Hematopoietic multipotent progenitor cell treated with erythropoietin and hydrocortisone succinate and interleukin-3 and kit ligand, for 15 days (in vitro differentiated cells): Measurements from ENCODE around the gene SIK3.
A peak's percentile ranks its signal among the peaks of the same experiment; 100 is the strongest.

Experiments
- DNase-seq: peaks from one replicate; pipeline ENCODE4 v3.0.0-alpha.2; 2015; ENCODE audit warnings: low spot score

SIK3 gene

GRCh38 chr11:116864531-116864930 lies 233.7 kb downstream of the SIK3 start:
- no peak for DNase-seq

DNA sequence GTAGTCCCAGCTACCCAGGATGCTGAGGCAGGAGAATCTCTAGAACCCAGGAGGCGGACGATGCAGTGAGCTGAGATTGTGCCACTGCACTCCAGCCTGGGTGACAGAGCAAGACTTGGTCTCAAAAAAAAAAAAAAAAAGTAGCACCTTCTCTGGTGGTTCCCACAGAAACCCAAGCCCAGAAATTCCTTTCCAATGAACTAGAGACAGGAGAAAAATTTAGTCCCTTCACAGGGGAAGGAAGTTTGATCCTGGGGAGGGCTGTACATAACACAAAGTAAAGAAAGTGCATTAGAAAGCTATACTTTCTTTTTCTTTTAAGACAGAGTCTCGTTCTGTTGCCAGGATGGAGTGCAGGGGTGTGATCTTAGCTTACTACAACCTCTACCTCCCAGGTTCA lies 235.3 kb downstream of the SIK3 start:
- DNase-seq: no peak

DNA sequence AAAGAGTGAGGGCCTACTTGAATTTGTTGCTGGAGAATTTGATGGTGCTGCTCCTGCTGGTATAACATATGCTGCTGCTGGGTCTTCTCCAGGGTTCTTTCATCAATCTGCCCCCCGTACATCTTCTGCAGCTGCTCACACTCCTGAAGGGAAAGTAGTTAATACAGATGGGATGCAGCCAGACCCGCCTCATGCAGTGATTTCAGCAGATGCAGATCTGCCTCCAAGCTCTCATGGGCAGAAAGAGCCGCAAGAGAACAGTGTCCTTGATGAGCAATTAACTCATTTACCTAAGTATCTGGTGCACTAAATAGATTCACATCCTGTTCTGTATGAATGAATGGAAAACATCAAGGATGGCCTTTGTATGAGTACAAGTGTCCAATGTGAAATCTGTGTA lies 236.0 kb downstream of the SIK3 start:
- no peak for DNase-seq

DNA sequence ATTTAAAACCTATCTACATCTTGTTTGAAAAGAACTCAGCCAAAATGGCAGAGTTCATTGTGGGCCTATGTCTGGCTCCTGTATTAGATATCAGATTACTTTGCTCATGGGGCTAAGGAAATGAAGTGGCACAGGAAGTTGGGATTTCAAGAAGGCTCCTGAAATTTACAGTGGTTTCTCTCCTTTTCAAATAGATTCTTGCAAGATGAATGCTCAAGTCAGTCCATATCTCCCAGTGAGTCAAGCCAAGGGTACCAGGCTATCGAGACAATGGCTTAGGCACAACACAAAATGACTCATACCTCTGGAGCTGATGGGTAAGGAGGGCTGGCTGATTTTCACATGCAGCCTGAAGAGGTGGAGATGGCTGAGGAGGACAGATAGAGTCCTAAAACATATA lies 236.7 kb downstream of the SIK3 start:
- no peak for DNase-seq

DNA sequence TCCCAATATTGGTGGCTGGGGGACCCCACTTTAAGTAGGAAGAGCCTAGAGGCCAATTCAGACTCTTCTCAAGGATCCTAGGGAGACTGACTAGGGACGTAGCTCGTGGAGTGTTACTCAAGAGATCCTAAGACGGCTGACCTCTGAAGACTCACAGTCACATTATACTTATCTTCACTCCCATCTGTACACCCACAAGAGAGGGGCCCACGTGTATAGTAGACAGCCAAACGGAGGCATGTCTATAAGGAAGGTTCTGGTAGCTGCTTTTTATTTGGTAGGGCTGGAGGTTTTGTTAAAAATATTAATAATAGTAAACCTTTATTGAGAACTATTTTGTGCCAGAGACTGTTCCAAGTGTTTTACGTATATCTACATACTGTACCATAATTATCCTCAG lies 237.9 kb downstream of the SIK3 start:
- DNase-seq: no peak

- no peak for DNase-seq
These were observed 239.1 kb downstream of the SIK3 start for GRCh38 chr11:116859175-116859574.

GRCh38 chr11:116857936-116858335 lies 240.3 kb downstream of the SIK3 start:
- no peak for DNase-seq

- no peak for DNase-seq
These were observed 240.9 kb downstream of the SIK3 start for GRCh38 chr11:116857316-116857715.

DNA sequence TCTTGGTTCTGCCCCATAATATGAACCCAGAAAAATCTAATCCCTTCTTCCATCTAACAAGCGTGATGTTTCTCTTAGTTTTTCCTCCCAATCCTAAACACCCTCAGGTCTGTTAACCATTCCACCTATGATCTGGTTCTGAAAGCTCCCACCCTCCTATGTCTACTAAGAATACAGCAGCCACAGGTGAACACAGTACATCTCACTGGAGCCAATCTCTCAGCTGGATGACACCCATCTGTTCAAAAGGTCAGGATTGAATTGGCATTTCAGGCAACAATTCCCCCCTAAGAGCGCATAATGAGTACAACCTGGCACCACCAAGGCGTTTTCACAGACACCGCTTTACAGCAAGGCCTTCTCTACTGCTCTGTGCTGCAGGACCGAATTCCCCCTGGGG lies 241.8 kb downstream of the SIK3 start:
- DNase-seq: no peak

DNA sequence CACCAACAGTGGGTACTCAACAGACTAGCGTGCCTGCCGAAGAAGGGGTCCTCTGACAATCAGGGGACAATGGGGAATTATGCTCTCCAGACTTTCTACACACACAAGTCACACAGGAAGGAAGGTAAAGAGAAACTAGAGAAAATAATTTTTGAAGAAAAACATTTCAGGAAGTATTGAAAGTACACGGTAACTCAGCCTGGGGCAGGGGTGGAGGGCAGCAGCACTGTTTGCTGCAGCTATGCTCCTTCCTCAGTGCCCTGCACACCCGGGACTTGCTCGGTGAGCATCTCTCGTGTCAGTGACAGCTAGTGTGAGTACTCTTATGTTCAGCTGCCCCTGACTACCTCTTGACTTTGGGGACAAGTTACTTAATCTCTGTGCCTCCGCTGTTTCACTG lies 242.8 kb downstream of the SIK3 start:
- no peak for DNase-seq

DNA sequence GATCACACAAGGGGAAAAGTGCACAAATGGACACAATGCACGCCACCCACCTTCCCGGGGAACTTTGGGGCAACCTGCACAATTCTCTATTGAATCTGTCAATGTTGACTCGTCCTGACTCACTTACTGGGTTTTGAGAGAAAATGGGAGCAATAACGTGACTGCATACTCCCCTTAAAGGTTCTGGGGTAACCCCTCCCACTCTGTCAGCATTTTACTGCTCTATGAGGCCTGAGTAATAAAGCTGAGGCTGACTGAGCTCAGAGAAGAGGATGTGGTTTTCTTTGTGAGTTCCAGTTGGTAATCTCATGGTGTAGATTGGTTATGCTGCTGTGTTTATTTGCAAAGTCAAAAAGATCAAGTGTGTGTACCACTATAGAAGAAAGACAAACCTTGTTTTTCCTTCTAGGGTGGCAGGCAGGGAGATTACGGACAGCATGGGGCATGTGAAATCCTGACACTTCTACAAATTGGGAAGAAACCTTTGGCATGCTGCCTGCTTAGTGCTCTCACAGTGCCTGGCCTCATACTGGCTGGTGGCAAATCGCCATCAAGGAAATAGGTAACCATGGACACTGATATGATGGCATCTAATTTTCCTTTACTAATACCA lies 244.7 kb downstream of the SIK3 start:
- no peak for DNase-seq

GRCh38 chr11:116852261-116853031 lies 245.8 kb downstream of the SIK3 start:
- peak; percentile 5 for DNase-seq

GRCh38 chr11:116851626-116852025 lies 246.6 kb downstream of the SIK3 start:
- no peak for DNase-seq

DNA sequence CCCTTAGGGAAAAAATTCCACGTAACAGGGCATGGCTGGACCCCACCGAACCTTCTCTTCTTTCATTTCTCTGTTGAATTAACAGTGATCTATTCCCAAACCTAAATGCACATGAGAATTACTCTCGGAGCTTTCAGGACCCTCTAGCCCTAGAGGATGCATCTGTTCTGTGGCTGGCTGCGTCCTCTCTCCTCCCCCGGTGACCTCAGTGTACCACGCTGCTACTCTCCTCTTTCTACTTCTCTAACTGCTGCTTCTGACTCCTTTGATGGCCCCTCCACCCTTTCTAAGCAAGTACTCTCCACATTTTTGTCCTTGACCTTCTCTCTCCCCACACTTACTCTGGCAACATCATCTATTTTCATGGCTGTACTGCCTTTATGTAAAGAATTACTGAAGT lies 248.7 kb downstream of the SIK3 start:
- DNase-seq: no peak

- no peak for DNase-seq
These were observed 249.2 kb downstream of the SIK3 start for GRCh38 chr11:116849060-116849459.

DNA sequence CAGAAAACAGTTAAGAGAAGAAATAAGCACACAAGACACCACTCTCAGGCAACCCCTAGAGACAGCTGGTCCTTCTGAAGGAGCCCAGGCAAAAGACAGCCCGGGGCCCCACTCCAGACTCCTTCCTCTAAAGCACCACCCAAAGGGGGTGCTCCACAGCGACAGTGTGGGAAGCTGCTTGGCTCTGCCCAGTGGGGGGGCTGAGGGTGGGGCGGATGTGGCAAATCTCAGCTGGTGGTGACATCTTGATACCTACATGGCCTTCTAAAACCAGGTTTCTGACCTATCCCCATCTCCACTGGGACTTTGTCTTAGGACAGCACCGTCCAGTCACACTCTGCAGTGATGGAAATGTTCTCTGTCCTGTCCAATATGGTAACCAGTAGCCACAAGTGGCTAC lies 250.6 kb downstream of the SIK3 start:
- DNase-seq: no peak

DNA sequence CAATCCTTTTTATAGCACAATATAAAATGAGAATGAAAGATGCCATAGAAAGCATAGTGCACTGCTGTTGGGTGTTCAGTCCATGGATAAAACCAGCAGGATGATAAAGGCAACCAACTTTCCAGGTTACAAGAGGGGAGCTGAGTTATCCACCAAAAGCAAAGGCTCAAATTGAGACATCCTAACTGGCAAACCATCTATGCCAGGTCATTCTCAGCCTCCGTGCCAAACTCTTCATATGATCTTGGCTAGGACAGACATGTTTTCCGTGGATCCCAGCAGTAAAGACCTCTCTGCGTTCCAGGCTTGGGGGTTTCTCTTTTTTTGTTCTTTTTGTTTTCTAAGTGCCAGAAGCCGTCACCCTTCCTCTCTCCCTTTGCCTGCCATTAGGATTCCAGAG lies 253.5 kb downstream of the SIK3 start:
- no peak for DNase-seq

DNA sequence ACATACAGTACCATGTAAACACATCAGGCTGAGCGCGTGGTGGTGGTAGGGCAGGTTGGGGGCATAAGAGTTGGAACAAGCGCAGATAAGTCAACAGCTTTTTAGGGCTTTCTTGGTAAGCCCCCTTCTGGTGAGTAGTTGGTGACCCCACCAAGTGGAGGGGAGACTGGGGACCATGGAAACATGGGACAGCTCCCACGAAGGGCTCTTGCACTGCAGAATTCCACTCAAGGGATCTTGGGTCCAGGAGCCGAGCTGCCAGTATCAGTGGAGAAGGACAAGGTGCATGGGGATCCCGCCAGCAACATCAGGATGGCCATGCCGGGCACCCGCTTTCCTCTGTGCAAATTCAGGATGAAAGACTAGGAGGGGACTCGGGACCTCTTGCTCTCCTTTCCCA lies 254.6 kb downstream of the SIK3 start:
- DNase-seq: no peak

GRCh38 chr11:116842909-116843308 lies 255.3 kb downstream of the SIK3 start:
- DNase-seq: no peak

DNA sequence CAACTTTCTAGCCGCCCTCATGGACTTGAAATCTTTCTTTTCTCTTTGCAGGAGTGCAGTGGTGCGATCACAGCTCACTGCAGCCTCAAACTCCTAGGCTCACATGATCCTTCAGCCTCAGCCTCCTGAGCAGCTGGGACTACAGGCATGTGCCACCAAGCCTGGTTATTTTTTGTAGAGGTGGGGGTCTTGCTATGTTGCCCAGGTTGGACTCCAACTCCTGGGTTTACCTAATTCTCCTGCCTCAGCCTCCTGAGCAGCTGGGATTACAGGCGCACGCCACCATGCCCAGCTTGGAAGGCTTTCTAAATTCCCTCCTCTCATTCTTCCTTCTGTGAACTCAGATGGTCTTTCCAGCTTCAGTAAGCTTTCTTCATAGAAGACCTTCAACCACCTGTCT lies 256.1 kb downstream of the SIK3 start:
- no peak for DNase-seq

DNA sequence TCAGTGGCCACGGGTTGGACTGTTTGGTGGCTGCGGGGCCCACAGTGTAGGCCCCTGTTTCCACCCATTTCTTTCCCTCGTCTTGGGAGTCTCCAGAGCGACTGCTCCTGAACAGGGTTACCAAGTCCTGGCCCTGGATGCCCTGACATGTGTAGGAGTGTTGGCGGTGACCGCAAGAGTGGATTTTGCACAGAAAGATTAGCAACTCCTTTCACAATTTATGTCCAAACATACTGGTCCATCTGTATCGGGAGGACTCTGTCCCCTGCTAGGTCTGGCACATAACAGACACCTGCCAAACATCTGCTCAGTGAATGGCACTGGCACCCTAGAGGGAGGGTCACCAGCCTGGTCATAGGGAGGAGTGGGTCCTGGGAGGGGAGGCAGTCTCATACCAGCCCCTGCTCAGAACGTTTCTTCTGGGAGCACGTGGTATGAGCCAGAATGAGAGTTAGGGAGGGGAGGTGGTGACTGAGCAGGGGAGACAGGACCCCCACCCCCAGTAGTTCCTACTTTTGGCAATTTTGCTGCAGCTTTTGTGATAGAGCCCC lies 257.4 kb downstream of the SIK3 start:
- no peak for DNase-seq

- no peak for DNase-seq
These were observed 257.9 kb downstream of the SIK3 start for GRCh38 chr11:116840224-116840745.

DNA sequence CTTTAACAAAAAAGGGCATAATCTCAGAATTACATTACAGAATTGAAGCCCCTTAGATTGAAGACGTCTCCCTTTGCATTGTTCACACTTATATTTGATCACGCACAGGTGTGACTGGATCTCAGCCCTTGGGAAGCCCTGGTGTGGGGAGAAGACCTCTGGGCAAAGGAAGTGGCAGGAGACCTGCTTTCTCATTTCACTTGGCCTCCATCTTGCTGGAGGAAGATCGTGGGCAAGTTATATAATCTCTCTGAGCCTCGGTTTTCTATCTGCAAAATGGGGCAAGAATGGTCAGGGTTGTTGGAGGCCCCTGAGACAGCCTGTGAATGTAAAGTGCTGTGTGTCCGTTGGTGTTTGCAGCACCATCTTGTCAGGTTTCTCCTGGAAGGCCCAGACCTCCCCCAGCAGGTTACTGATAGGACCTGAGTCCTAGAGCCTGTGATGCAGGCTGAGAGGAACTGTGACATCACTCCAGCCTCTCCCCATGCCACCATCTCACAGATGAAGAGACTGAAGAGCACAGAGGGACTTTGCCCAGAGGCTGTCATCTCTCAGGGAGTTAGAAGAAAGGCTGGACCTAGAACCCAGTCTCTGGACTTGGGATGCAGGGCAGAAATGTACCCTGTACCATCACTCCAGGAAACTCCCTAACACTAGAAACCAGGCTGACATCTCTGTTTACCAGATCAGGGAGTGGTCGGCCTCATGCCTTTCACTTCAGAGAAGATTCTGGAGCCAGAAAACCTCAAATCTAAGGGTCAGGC lies 259.7 kb downstream of the SIK3 start:
- DNase-seq: no peak
